ENCODE data around the gene AKAIN1.

Gene AKAIN1, protein sequence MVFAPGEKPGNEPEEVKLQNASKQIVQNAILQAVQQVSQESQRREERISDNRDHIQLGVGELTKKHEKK

DNA sequence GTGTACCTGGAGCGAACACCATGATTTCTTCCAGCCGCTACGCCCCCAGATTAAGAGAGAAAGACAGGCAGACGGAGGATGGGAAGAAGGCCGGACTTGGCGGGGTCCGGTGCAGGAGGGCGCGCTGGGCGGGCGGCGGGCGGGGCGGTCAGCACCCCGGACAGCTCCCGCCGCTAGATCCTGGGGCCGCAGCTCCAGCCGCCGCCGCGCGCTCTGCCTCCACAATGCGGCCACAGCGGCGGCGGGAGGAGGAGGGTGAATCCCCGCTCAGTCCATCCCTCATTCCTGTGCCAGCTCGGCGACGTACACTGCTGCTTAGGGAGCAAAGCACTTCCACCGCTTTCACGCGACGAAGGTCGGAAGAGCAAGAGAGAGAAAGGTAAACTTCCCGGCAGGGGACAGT lies at the start of gene AKAIN1:
Gene AKAIN1 (minus strand): TSS at position 226 of the 403 bp plus-strand sequence. CDS start 204 bp downstream, at position 22.
- DNase-seq (ENCODE audit: low read depth in 1 of 2, low spot score in 1 of 2) = no peak

DNA sequence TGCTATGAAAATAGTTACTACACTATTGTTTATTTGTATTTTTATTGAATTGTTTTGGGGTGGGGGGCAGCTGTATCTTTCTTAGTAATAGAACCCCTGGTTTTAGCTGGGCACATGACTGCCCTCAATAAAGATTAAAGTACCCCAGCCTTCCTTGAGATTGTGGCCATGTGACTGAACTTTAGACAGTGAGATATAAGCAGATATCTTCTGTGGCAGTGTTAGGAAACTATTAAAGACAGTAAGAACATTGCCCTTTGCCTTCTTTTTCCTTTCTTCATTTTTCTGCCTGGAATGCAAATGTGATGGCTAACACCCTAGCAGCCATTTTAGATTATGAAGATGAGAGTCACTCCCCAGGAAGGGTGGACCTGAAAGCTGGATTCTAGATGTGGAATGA lies 47.9 kb upstream of the AKAIN1 start:
- no peak for DNase-seq (ENCODE audit: low read depth in 1 of 2, low spot score in 1 of 2)

DNA sequence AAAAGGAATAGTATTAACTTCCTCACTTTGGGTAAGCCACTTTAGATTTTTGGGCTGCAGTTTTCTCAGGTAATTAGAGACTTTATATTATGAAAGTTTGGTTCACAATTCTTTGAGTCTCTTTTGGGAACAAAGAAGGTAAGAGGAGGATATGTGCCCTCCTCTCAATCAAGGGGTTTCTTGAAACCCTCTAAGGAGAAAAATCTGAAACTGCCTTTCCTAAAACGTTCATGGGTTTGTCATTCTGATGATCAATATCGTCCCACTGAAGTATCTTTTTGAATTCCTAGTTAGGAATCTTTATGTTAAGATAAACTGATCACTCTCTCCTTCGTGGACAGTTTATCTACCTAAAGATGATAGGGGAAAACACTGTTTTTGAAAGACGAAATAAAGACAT lies 42.4 kb upstream of the AKAIN1 start:
- DNase-seq (ENCODE audit: low read depth in 1 of 2, low spot score in 1 of 2) = no peak

DNA sequence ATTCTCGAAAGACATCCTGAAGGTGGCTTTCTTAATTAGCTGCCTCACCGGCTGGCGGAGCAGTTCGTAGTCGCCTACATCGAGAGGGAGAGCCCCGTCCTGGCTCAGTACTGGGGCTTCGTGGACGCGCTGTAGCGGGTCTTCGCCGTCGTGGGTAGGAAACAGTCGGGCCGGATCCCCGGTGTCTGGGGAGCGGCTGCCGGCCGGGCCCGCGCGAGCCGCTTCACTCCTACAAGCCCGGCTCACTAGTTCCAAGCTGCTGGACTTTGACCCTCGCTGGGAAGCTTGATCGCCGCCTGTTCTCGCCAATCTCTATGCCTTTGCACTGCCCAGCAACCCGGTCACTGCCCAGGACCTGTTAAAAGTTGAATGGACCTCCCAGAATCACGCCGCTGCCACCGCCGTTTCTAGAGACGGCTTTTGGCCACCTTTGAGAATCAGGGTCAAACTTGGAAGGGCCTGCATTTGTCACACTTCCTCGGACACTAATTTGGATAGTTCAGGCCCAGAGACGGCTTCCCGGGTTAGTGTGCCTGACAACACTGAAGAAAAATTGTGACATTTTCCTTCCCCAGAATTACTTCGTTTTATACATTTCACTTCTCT lies 41.4 kb upstream of the AKAIN1 start:
- peak; percentile 16 to 24 for DNase-seq (ENCODE audit: low read depth in 1 of 2, low spot score in 1 of 2)

DNA sequence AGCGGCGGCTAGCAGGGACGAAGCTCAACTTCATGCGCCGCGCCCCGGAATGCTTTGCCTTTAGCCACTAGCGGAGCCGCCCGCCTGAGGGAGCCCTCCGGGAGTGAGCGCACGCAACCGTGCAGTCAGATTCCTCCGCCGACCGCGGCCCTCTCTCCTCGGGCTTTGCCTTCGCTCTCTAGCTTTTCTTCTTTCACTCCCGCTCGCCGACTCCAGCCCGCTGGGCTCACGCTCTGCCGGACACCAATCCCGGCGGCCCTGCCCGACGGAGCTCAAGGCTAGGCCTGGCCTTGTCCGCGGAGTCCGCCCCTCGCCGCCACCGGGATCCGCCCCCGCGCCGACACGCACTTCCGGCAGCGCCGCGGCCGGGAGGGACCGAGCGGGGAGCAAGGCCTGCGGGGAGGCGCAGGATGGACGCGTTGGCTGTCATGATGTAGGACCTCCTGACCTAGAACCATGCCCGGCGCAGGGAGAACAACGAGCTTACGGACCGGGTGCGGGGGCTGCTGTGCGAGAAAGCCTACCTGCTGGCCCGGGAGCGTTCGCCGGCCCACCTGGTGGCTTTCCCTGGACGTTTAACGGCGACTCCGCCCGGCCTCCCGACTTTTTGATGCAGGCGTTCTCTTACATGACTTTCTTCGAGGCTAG lies 40.8 kb upstream of the AKAIN1 start:
- DNase-seq (ENCODE audit: low read depth in 1 of 2, low spot score in 1 of 2) = peak; percentile 70 to 77

DNA sequence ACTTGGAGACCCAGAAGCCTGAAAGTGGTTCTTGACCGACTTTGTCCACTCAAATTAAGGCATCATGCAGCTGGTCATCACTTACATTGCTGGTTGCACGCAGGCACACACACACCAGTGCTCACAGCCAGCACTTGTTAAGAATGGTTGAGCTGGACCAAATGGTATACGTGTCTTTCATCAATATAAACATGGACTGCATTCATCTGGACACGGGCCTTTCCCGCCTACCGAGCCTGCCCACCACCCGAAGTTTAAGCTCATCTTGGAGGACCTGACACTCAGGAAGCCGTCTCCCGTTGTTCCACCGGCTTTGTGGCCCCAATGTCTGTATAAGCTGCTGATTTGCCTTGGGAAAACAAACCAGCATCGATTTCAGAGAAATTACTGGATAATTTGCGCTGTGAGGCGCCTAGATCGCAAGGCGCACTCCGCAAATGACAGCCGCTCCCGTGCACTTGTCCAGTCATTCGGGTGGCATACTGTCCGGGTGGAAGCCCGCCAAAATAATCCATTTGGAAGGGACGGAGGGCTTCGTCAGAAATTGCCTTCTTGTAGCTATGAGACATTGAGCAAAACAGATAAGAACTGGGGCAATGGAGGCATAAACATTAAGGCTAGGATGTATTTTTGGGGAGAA lies 40.1 kb upstream of the AKAIN1 start:
- no peak for DNase-seq (ENCODE audit: low read depth in 1 of 2, low spot score in 1 of 2)

DNA sequence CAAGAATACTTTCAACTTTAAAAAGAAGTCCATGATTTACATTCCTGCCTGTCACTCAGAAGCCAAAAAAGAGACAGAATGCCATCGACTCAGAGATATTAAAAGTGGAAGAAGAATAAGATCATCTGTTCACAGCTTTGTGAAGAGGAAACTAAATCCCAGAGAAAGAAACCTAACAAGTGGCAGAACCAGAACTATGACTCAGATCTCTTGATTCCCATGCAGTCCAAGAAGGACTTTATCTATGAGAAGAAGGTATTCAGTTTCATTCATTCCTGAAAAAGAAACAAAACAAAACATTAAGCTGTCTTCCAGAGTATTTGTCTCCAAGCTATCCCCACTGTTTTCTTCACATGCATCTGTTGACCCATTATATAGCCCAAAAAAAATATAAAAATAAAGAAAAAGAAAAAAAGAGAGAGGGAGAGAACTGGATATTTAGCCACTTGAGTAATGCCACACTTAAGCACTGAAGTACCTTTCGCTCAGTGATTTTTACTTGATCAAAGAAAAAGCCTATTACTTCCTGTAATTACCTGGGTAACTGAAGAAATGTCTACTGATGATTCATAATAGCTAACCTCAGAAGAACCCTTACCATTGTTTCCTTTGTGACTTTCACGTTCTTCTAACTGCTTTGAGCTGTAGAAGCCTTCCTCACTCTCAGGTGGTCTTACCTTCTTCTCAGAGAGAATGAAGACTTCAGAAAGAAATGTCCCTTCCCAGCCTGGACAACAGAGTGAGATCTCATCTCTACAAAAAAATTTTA lies 17.7 kb upstream of the AKAIN1 start:
- DNase-seq (ENCODE audit: low read depth in 1 of 2, low spot score in 1 of 2) = no peak

DNA sequence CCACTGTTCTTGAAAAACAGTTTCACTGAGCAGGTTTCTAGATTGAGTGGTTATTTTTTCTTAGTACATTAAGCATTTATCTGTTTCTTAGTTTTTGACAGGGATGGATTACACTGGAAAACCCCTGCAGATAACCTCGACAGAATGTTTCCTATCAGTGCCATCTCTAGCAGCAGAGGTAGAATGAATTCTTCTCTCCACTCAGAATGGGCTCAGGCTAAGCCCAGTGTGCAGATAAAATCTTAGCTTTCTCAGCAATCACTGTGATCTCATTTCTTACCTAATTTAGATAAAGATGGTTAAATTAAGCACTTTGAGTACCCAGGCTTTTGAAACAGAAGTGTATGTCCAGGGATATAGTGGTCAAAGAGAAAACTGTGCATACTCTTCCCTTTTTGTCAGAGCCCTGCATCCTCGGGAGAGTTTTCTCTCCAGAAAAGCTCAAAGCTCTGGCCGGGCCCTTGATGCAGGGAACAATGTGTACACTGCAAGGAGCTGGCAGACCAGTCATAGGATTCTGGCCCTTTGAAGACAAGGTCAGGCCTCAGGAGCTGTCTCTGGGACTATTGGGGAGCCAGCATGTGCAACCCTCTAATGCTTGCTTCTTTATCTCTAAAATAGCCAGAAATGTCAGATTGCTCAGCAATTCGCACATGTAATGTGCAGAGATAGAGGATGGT lies 10.6 kb upstream of the AKAIN1 start:
- DNase-seq (ENCODE audit: low read depth in 1 of 2, low spot score in 1 of 2) = no peak

DNA sequence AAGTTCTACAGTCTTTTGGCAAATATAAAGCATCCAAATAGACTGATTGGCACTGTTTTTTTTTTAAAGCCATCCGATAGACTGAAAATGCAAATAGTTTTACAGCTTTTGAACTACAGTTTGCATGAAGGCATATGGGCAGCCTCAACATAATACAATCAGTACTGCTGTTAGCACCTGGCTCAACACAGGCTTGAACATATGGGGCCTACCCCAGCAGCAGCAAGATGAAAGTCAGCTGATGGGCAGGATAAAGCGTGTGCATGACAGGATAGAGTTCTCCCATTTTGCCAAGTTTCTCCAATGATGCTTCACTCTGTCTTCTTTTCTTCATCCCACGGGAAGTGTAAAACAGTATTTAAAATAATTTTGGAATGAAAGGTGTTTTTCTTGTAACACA lies 1.3 kb upstream of the AKAIN1 start:
- DNase-seq (ENCODE audit: low read depth in 1 of 2, low spot score in 1 of 2) = no peak

DNA sequence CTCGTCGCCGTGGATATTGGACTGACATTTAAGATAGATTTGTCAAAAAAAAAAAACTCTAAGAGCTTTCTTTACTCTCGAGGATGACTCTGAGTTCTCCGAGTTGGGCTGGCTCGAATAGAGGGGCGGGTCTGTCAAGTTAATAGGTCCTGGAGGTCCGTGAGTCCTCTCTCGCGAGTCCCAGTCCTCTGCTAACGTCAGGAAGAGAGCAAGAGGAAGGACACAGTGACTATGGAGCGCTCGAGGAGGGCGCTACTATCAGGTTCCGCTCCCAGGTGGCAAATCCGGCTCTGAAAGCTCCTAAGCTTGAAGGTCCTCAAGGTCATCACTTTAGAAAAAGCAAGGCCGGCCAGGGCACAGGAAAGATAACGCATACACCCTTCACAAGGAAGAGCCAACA lies 404 bp upstream of the AKAIN1 start:
- DNase-seq (ENCODE audit: low read depth in 1 of 2, low spot score in 1 of 2) = no peak

DNA sequence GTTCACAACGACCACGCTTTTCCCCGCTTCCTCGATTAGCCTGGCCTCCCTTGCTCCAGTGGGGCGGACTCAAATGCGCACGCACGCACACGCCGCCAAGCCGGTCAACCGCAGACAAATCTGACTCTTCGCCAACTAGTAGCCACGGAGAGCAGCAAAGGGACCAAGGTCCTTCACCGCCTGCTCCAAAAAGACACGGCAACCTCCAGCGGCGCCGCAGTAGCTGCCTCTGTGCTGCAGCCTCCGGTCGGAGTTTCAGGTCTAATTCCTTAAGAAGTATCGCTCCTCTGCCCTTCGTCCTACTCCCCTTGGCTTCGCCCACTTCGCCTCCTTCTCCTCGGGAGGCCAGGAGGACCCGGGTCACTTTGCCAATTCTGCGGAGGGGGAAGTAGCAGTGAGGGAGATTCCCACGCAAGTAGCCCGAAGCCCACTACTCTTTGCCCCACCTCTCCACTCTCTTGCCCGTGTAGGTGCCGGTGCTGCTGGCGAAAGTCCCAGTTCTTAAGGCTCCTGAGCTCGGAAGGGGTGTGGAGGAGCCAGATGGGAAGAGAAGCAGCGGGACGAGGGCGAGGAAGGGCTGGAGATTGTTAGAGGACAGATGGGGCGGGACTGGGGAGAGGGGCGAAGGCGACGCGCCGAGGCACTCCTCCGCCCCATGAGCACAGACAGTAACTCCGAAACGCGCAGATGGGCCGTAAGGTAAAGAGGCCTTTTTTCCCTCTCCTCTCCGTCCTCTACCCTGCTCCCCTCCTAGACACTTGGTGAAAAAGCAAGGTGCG lies 615 bp downstream of the AKAIN1 start:
- DNase-seq (ENCODE audit: low read depth in 1 of 2, low spot score in 1 of 2) = no peak

DNA sequence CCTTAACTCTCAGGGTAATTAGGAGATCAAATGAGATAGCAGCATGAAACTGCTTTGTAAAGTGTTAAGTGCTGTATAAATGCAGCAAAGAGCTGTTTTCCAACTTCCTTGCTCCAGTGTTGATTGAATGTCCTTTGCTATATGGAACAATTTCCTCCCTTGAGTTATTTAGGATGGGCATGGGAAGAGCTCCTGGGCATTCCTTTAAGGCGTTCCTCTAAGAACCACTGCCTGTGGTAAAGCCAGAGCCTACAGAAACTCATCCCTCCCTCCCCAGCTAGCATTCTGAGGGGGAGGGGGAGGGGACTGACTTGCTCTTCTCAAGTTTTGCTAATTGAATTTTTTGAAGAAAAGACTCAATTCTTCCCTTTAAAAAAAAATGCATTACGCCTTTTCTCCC lies 1.4 kb downstream of the AKAIN1 start:
- no peak for DNase-seq (ENCODE audit: low read depth in 1 of 2, low spot score in 1 of 2)

DNA sequence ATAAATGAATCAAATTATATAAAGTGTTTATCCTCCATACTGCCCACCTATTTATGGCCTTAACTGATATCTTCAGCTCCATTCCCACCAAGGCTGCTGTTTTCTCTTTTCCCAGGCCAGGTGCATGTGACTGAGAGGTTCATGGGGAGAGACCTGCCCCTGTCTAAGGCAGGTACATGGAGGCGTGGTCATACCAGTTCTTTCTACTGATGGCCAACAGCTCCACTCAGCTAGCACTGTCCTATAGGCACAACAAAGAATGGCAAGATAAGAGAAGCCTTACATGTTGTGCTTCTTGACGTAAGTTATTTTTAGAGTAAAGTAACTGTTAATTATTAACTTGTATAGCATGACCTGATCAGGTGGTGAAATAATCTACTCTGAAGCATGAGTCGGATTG lies 16.8 kb downstream of the AKAIN1 start:
- DNase-seq (ENCODE audit: low read depth in 1 of 2, low spot score in 1 of 2) = no peak

DNA sequence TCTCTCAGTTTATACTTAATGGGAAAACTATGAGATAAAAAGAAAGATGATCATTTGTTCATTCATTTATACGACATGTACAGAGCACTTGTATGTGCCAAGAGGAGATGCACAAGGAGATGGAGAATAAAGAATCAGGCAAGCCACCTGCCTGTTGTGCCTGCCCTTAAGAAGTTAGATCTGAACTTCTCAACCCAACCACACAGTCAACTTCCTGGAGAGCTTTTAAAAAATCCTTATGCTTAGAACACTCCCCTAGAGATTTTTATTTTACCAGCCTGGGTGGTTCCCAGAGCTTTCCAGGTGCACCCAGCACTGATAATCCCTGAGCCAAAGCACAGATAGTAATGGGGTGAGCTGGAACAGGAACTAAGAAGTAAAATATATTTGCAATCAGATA lies 18.5 kb downstream of the AKAIN1 start:
- no peak for DNase-seq (ENCODE audit: low read depth in 1 of 2, low spot score in 1 of 2)

DNA sequence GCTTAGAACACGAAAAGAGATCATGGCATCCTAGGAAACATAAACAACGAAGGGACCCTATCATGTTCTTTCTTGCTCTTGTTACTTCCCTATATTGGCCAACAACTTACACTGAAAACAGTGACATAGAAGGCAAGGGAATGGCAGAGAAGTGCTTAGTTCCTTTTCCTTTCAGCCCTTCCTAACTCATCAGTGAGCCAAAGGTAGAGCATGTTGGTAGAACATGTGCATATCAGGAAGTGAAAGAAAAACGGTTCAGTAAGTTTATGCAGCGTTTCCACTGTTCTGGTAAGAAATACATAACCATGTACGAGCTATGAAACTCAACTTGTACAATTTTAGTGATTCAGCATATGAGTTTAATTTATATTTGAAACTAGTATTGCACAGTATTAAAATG lies 21.7 kb downstream of the AKAIN1 start:
- no peak for DNase-seq (ENCODE audit: low read depth in 1 of 2, low spot score in 1 of 2)

DNA sequence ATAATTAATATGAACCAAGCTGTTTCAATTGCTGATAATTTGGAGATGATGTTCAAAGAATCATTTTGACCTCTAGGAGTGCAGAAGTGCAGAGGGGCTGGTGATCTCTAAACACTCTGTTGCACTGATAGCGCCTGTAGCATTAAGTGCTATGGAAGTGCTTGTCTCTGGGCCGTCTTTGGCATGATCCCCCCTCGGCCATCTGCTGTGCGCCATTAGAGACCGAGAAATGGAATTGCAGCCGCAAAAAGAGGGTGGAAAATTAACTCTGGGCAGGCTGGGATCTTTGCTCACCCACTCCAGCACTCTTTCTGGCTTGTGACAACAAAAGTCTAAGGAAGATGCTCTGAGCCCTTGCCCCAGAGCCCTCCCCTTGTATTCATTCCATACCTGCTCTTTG lies 23.4 kb downstream of the AKAIN1 start:
- no peak for DNase-seq (ENCODE audit: low read depth in 1 of 2, low spot score in 1 of 2)

DNA sequence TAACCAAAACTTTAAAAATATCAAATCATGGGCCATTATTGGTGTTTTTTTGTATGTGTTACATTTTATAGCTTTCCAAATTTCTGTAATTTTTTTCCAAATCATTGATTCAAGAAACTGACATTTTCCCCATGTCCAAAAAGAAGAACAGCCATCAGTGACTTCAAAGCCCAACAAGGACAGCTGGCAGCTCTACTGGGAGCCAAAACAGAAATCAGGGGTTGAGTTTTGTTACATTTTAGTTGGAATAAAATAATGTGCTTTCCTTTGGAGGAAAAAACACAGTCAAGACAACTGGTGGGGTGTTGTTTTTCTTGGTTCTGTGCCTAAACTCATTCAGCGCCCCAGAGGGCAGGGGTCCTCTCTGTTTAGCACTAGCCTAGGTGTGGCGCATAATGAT lies 23.8 kb downstream of the AKAIN1 start:
- no peak for DNase-seq (ENCODE audit: low read depth in 1 of 2, low spot score in 1 of 2)

DNA sequence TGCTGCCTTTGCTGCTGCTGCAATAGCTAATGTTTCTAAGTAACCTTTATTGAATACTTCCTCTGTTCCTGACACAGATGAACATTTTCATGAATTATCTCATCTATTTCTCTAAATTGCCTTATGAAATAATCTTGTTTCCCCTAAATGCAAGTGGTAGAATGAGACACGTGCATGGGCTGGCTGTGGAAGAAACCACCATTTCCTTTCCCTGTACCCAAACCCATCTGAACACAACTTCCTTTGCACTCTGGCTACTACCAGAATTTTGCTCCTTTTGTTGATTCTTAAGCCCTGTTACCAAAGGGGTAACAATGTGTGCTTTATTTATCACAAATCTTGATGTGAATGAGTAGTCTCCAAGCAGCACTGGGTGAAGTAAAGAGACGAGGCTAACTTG lies 29.2 kb downstream of the AKAIN1 start:
- DNase-seq (ENCODE audit: low read depth in 1 of 2, low spot score in 1 of 2) = no peak

DNA sequence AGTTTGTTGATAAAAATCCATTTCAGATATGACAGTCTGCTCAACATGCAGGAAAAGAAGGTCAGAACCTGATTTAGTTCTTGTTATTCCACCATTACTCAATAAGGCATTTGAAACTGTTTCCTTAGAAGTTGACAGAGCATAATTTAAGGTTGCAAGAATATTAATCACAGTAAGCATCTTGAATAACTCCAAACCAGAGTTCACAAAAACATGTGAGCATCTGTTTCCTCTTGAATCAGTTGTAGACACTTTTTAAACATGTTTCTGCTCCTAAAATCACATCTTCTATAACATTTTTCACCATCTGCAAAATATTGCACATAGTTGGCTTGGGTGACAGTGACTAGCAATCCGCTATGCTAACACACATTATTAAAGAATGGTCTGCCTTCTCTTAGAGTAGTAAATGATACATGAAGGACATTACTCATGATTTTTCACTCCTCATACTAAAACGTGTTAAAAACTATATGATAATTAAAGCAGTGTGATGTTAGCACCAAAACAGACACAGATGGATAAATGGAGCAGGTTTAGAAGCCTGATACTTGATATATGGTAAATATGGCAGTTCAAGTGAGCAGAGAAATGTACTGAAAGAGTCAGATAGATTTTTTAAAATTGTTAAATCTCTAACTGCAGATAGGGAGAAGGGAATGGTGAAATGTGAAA lies 30.3 kb downstream of the AKAIN1 start:
- DNase-seq (ENCODE audit: low read depth in 1 of 2, low spot score in 1 of 2) = no peak

DNA sequence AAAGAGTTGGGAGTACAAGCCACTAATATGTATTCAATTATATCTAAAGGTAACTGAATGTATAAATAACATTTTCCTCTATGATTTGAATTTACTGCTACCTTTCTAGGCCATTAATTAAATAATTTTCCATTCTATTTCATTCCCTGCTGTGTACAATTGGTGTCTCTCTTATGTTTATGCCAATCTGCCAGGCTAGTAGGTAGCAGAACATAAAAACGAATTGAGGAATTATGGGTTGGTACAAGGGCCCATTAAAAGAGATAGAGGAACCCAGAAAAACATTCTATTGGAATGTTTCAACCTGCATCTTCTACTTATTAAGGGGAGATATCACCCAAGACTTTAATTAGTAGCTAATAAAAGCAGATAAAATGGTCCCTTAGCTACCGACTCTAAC lies 32.2 kb downstream of the AKAIN1 start:
- no peak for DNase-seq (ENCODE audit: low read depth in 1 of 2, low spot score in 1 of 2)
